ENCODE measurements around the gene LGALS12.

LGALS12 gene

DNA sequence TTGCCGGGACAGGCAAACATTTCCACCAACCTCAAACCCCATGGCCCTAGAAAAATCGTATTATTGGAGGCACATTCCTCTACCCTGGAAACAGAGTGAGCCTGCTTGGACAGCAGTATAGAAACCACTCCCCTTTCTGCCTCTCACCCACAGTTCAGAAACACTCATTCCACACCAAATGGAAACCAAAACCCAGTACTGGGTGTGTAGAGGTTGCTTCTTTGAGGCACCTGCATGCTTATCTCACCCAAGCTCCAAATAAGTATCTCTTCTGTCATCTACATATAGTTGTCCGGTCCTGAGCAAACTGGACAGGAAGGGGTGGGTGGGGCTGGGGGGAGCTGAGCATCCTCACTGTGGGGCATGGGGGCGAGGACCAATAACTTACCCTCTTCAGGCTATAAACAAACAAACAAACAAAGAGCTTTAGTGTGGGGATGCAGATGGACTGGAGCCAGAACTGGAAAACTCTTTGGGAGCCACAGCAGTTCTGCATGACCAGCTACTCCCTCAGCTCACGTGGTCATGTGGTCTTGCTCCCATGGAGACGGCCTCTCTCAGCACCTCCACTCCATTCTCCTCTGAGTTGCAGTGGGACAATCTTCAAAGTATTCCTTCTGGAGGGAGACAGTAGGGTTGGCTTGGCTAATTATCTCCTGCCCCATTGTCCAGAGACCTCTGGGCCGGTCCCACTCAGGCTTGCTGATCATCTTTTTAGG, 58.3 kb downstream of the LGALS12 start:
- no peak for DNase-seq

DNA sequence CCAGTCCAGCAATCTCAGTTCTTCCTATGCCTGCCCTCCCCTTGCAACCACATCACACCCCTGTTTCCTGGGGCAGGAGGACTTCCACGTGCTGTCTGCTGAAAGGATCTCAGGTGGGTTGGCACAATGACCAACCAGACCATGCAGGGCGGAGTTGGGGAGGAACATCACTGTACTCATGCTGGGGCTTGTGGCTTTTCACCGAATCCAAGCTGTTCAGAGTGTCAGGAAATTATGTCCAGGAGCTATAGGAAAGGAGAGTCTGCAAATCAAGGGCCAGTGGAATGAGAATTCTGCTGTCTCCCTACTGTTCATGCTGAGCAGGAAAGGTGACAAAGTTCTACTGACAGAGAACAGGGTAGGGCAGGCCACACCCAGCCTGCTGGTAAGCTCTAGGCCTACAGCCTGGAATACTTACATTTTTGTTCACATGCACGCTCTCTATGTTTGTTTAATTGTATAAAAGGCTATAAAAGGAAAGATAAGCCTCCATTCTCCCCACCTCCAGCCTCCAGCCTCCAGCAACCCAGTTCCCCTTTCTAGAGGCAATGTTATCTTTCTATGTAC, 59.0 kb downstream of the LGALS12 start:
- DNase-seq, result no peak

Measured in NCI-H446 (cell line).